ENCODE results near the gene SYNE1.

SYNE1 gene

DNA sequence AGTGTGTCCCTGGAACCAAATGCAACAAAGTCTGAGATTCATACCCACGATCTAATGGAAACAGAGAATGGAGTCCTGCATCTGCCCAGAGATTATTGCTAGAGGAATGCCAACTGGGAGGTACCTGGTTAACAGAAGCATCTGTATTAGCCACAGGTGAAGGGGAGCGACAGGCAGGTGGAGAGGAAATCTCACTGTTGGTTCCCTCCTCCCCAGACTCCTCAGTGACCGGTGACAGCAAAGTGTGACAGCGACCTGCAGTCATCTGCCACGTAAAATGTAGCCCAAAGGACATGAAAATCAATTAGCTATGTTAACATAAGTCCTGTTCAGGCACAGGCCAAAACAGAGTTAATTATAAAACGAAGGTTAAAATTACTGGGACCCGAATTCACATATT is 336.6 kb downstream of the SYNE1 start:
- Histone ChIP-seq H3K9me3 (ENCODE audit: control insufficient read depth, insufficient read depth, low read length) (no peaks in the 10 kb centered on the region), H3K4me3 (ENCODE audit: low read depth, low read length) (no peak overlapping the region), H3K9ac (ENCODE audit: low read depth, low read length) (no peak overlapping the region), H3K27me3 (ENCODE audit: control insufficient read depth, insufficient read depth, low read length) (no peaks in the 10 kb centered on the region), H3K27ac (ENCODE audit: low read depth, low read length) (no peak overlapping the region), H3K36me3 (ENCODE audit: control insufficient read depth, insufficient read depth, low read length) (no peaks in the 10 kb centered on the region), H3K4me1 (ENCODE audit: control insufficient read depth, insufficient read depth, low read length) (peaks cover 16% of the 10 kb centered on the region)

DNA sequence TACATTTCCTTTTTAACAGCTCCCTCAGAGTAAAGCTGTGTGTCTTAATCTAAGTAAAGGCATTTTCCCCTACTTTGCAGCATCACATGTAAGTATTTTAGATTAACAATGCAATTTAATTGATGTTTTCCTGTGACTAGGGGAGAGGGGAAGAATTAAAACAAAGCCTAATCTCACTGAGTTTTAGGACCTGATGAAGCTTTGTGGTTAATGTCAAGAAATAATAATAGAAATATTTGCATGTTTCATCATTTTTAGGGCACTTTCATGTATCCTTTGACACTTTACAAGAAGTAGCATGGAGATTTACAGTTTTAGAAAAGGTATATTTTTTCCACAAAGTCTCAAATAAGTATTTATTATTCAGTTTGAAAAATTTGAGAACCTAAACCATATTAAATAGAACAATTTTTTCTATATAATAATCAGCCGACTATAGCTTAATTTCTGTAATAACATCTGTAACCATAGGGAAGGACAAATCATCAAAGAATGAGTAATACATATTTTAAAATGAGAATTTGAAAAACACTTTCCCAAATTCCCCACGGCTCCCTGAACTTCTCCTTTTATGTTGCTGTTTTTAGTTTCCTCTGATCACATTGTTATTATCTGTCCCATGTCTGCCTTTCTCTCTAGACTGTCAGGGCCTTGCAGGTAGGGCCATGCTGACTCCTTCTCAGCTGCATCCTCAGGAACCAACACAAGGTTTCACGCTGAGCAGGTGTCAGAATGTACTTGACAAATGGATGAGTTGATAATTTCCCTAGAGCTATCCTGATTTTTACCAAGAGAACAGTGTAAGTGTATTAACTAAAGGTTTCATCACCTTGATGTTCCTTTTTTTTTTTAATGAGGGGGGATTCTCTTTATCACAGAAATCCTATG is 338.1 kb downstream of the SYNE1 start:
- Histone ChIP-seq H3K9me3 (ENCODE audit: control insufficient read depth, insufficient read depth, low read length) (no peaks in the 10 kb centered on the region), H3K4me3 (ENCODE audit: low read depth, low read length) (no peak overlapping the region), H3K27me3 (ENCODE audit: control insufficient read depth, insufficient read depth, low read length) (no peaks in the 10 kb centered on the region), H3K4me1 (ENCODE audit: control insufficient read depth, insufficient read depth, low read length) (peaks cover 16% of the 10 kb centered on the region), H3K9ac (ENCODE audit: low read depth, low read length) (no peak overlapping the region), H3K36me3 (ENCODE audit: control insufficient read depth, insufficient read depth, low read length) (no peaks in the 10 kb centered on the region), H3K27ac (ENCODE audit: low read depth, low read length) (no peak overlapping the region)

DNA sequence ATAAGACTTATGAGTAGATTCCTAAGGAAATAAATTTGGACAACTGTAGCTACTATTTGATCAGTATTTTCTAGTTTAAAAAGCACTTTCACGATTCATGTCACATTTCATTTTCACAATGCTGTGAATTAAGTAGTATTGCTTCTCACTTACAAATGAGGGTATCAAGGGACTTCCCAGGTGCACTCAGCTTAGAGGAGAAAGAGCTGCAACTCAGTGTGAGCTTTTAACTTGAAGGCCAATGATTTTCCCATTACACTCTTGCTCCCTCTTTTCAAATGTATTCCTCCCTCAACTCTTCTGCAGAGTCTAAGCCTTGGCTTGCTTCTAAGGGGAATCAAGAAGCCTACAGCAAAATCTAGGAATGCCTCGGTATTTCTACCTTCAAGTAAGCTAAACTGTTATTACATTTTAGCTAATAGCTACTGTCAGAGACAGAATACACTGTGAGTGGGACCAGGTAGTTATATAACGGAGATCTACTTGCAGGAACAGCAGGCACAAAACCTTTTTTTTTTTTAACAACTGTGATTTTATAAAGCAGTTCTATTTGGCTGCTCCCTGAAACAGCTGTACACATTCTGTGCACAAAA is 339.0 kb downstream of the SYNE1 start:
- no peaks in the 10 kb centered on the region for H3K9me3 ChIP-seq (ENCODE audit: control insufficient read depth, insufficient read depth, low read length)
- H3K4me3 ChIP-seq (ENCODE audit: low read depth, low read length), result no peak overlapping the region
- peaks cover 16% of the 10 kb centered on the region for H3K4me1 ChIP-seq (ENCODE audit: control insufficient read depth, insufficient read depth, low read length)
- H3K9ac ChIP-seq (ENCODE audit: low read depth, low read length), result no peak overlapping the region
- no peak overlapping the region for H3K27ac ChIP-seq (ENCODE audit: low read depth, low read length)
- H3K27me3 ChIP-seq (ENCODE audit: control insufficient read depth, insufficient read depth, low read length), result no peaks in the 10 kb centered on the region
- H3K36me3 ChIP-seq (ENCODE audit: control insufficient read depth, insufficient read depth, low read length), result no peaks in the 10 kb centered on the region

DNA sequence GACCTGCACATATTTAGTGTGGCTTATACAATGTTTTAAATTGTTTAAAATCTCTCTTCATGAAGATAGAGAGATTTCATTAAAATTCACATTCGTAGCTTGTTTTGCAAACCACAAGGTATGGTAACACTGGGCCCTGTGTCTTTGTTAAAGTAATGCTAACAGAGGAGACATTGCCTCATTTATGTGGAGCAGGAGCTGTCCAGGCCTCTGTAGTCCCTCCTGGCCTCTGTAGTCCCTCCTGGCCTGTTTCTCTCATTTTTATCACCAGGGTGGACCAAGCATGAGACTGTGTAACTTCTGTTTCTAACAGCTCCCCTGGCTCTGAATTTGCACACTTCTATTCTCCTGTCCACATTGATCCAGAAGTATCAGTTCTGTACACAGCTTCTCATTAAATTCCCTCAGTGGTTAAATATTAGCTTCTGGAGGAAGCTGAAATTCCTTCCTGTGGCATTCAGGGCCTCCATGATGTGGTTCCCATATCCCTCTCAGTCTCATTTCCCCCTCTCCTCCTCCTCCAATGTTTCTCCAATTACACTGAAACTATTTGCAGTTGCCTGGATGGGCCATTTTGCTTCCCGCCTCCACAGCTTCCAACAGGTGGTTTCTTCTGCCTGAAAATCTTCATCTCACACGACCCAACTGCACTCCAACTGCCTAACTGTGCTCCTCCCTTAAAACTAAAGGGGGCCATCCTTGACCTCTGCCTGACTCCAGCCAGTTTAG is 340.4 kb downstream of the SYNE1 start:
- Histone ChIP-seq H3K4me1 (ENCODE audit: control insufficient read depth, insufficient read depth, low read length) (peaks cover 16% of the 10 kb centered on the region), H3K27ac (ENCODE audit: low read depth, low read length) (no peak overlapping the region), H3K9me3 (ENCODE audit: control insufficient read depth, insufficient read depth, low read length) (no peaks in the 10 kb centered on the region), H3K9ac (ENCODE audit: low read depth, low read length) (no peak overlapping the region), H3K4me3 (ENCODE audit: low read depth, low read length) (no peak overlapping the region), H3K36me3 (ENCODE audit: control insufficient read depth, insufficient read depth, low read length) (no peaks in the 10 kb centered on the region), H3K27me3 (ENCODE audit: control insufficient read depth, insufficient read depth, low read length) (no peaks in the 10 kb centered on the region)

DNA sequence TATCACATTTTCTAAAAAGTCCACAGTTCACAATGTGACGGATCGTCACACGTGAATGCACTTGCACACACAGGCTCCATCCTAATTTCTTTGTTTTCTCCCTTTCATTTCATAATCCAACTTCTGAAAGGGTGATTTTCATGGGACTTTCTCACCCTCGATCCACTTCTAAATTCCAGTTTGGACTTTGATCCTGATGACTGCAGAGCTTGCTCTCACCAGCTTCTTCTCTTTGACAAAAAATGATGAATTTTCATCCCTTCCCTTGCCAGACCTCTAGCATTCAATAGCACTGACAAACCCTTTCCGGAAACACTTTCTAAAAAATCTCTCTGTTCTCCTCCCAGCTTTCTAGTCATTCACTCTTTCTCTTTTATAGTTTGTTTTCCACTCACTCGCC is 341.2 kb downstream of the SYNE1 start:
- Histone ChIP-seq H3K36me3 (ENCODE audit: control insufficient read depth, insufficient read depth, low read length) (no peaks in the 10 kb centered on the region), H3K9ac (ENCODE audit: low read depth, low read length) (no peak overlapping the region), H3K4me1 (ENCODE audit: control insufficient read depth, insufficient read depth, low read length) (peaks cover 16% of the 10 kb centered on the region), H3K4me3 (ENCODE audit: low read depth, low read length) (no peak overlapping the region), H3K27me3 (ENCODE audit: control insufficient read depth, insufficient read depth, low read length) (no peaks in the 10 kb centered on the region), H3K9me3 (ENCODE audit: control insufficient read depth, insufficient read depth, low read length) (no peaks in the 10 kb centered on the region), H3K27ac (ENCODE audit: low read depth, low read length) (no peak overlapping the region)

DNA sequence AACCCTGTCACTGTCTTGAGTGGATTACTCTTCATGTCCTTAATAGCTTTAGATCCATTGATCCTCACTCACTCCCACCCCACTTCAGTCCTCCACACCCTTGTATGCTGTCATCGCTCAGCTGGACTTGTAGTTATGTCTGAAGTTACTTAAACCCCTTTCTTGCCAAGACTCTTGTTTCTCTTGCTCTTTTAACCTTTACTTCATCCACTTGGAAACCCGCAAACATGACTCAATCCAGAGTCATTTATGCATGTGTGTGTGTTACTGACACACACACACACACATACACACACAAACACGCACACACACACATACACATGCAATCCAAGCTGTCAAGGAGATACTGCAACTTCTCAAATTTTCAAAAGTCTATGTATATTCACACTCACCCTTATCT is 341.8 kb downstream of the SYNE1 start:
- no peak overlapping the region for H3K27ac ChIP-seq (ENCODE audit: low read depth, low read length)
- H3K9me3 ChIP-seq (ENCODE audit: control insufficient read depth, insufficient read depth, low read length), result no peaks in the 10 kb centered on the region
- no peak overlapping the region for H3K9ac ChIP-seq (ENCODE audit: low read depth, low read length)
- H3K4me3 ChIP-seq (ENCODE audit: low read depth, low read length), result no peak overlapping the region
- H3K36me3 ChIP-seq (ENCODE audit: control insufficient read depth, insufficient read depth, low read length), result no peaks in the 10 kb centered on the region
- H3K4me1 ChIP-seq (ENCODE audit: control insufficient read depth, insufficient read depth, low read length), result peaks cover 16% of the 10 kb centered on the region
- no peaks in the 10 kb centered on the region for H3K27me3 ChIP-seq (ENCODE audit: control insufficient read depth, insufficient read depth, low read length)

DNA sequence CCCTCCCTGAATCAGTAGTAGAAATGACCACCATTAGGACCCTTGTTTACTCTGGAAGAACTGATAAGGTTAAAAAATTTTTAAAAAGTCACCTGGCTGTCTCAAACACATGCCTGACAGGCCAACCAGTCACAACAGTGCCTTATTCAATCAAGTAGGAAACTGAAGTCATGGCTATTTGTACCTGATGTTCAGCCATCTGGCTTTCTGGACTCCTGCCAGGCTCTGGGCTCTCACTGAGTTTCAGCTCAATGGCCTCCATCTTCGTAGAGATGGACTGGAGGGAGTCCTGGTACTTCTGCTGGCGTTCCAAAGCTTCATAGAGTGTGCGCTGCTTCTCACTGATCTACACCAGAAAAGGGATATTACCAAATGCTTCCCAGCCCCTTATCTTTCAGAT is 343.8 kb downstream of the SYNE1 start:
- Histone ChIP-seq H3K4me3 (ENCODE audit: low read depth, low read length) (no peak overlapping the region), H3K4me1 (ENCODE audit: control insufficient read depth, insufficient read depth, low read length) (peaks cover 11% of the 10 kb centered on the region), H3K9me3 (ENCODE audit: control insufficient read depth, insufficient read depth, low read length) (no peaks in the 10 kb centered on the region), H3K36me3 (ENCODE audit: control insufficient read depth, insufficient read depth, low read length) (no peaks in the 10 kb centered on the region), H3K27ac (ENCODE audit: low read depth, low read length) (no peak overlapping the region), H3K27me3 (ENCODE audit: control insufficient read depth, insufficient read depth, low read length) (no peaks in the 10 kb centered on the region), H3K9ac (ENCODE audit: low read depth, low read length) (no peak overlapping the region)

DNA sequence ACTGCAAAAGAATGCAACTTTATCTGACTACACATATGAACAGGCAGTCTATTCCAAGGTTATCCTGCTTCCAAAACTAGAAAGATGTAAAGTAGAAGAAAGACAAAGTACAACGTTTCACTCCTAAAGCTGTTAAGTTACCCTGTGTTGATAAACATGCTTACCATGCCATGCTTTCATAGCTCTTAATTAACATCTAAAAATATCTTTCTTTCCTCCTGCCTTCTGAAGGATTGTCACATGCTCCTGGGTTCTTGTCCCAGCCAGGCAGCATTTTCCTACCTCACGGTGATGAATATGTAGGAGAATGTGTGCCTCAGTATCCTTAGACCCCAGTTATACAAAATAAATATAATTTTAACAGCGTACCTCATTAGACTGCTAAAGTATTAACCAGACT is 344.6 kb downstream of the SYNE1 start:
- peaks cover 11% of the 10 kb centered on the region for H3K4me1 ChIP-seq (ENCODE audit: control insufficient read depth, insufficient read depth, low read length)
- H3K36me3 ChIP-seq (ENCODE audit: control insufficient read depth, insufficient read depth, low read length), result no peaks in the 10 kb centered on the region
- H3K4me3 ChIP-seq (ENCODE audit: low read depth, low read length), result no peak overlapping the region
- no peaks in the 10 kb centered on the region for H3K27me3 ChIP-seq (ENCODE audit: control insufficient read depth, insufficient read depth, low read length)
- H3K27ac ChIP-seq (ENCODE audit: low read depth, low read length), result no peak overlapping the region
- H3K9me3 ChIP-seq (ENCODE audit: control insufficient read depth, insufficient read depth, low read length), result no peaks in the 10 kb centered on the region
- no peak overlapping the region for H3K9ac ChIP-seq (ENCODE audit: low read depth, low read length)

DNA sequence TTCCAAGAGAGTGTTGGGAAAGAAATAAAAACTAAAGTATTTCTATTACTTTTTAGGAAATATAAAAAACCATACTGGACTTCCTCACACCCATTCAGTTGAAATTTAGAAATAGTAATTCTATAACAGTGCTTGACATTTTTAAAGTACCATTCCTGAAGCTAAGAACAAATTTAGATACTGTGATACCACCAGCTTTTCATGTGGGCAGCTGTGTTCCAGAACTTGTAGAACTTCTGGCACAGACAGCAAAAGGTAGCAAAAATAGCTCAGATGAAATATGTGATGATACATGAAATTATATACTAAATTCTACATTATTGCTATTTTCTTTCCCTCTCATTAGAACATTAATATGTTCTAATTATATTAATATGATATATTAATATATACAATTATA is 346.5 kb downstream of the SYNE1 start:
- Histone ChIP-seq H3K9me3 (ENCODE audit: control insufficient read depth, insufficient read depth, low read length) (no peaks in the 10 kb centered on the region), H3K36me3 (ENCODE audit: control insufficient read depth, insufficient read depth, low read length) (no peaks in the 10 kb centered on the region), H3K27ac (ENCODE audit: low read depth, low read length) (no peak overlapping the region), H3K9ac (ENCODE audit: low read depth, low read length) (no peak overlapping the region), H3K4me1 (ENCODE audit: control insufficient read depth, insufficient read depth, low read length) (no peaks in the 10 kb centered on the region), H3K27me3 (ENCODE audit: control insufficient read depth, insufficient read depth, low read length) (no peaks in the 10 kb centered on the region), H3K4me3 (ENCODE audit: low read depth, low read length) (no peak overlapping the region)

DNA sequence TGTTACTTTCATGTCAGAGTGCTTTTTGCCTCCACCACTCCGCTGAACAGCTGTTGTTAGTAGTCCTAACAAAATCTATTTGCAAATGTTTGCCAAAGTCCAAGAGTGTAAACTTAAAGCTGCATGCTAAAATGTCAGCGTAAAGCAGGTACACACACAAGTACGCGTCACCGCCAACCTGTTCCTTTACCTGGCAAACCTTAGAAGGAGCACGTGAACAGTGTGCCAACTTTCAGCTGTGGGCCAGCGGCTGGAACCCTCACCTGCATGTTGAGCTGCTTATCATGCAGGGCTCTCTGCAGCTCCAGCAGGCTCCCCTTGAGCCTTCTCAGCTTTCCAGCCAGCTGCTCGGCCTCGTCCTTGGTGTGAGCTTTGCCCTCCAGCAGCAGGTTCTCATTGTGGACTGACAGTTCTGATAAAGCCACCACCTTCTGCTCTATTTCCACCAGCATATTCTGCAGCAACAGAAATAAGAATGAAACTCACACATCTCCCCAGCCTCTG is 359.3 kb downstream of the SYNE1 start:
- Histone ChIP-seq H3K4me3 (ENCODE audit: low read depth, low read length) (no peak overlapping the region), H3K4me1 (ENCODE audit: control insufficient read depth, insufficient read depth, low read length) (no peaks in the 10 kb centered on the region), H3K9me3 (ENCODE audit: control insufficient read depth, insufficient read depth, low read length) (no peaks in the 10 kb centered on the region), H3K36me3 (ENCODE audit: control insufficient read depth, insufficient read depth, low read length) (no peaks in the 10 kb centered on the region), H3K27ac (ENCODE audit: low read depth, low read length) (no peak overlapping the region), H3K9ac (ENCODE audit: low read depth, low read length) (no peak overlapping the region), H3K27me3 (ENCODE audit: control insufficient read depth, insufficient read depth, low read length) (no peaks in the 10 kb centered on the region)

DNA sequence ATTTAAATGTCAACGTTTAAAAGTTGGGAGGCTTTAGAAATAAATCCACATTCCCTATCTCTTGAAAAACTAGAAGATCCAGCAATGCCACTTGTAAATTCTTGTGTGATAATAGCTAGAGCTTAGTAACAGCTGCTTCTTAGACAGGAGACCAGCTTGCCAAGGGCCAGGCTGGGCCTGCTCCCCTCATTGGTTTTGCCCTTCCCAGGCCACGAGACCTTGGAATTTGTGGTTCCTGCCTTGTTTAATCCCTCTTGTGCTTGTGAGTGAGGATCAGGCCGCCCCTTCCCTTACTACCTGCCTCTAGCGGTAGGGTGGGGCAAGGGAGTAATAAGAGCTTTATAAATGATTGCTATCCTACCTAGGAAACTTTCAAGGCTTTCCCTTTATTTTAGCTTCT is 363.5 kb downstream of the SYNE1 start:
- H3K36me3 ChIP-seq (ENCODE audit: control insufficient read depth, insufficient read depth, low read length), result no peaks in the 10 kb centered on the region
- H3K9me3 ChIP-seq (ENCODE audit: control insufficient read depth, insufficient read depth, low read length), result no peaks in the 10 kb centered on the region
- no peaks in the 10 kb centered on the region for H3K27me3 ChIP-seq (ENCODE audit: control insufficient read depth, insufficient read depth, low read length)
- peaks cover 9% of the 10 kb centered on the region for H3K4me1 ChIP-seq (ENCODE audit: control insufficient read depth, insufficient read depth, low read length)
- H3K9ac ChIP-seq (ENCODE audit: low read depth, low read length), result no peak overlapping the region
- H3K27ac ChIP-seq (ENCODE audit: low read depth, low read length), result no peak overlapping the region
- H3K4me3 ChIP-seq (ENCODE audit: low read depth, low read length), result no peak overlapping the region
